Measurements from ENCODE around the gene KIAA1549.

GRCh38 chr7:138848056-138848980, 132.9 kb downstream of the KIAA1549 start:
- no peak for TF ChIP-seq CTCF (IDR thresholded peaks at IDR 0.05; ENCODE audit: low read depth, low read length, missing input control)
- TF ChIP-seq YY1 (IDR thresholded peaks at IDR 0.05): no peak
- TF ChIP-seq REST (IDR thresholded peaks at IDR 0.05): no peak
- TF ChIP-seq, protein P1, sequence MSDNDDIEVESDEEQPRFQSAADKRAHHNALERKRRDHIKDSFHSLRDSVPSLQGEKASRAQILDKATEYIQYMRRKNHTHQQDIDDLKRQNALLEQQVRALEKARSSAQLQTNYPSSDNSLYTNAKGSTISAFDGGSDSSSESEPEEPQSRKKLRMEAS (IDR thresholded peaks at IDR 0.05): no peak
- TF ChIP-seq GABPA (IDR thresholded peaks at IDR 0.05 in 1 of 2, conservative IDR thresholded peaks at IDR 0.05 in 1 of 2): no peak
